OCI-LY3 (cell line): ENCODE data around the gene ZC3H7B.

Source experiments
- CTCF ChIP-seq: fragments of 200-600, 300-600 bp; sonication (generic); IDR thresholded peaks from 2 replicates; pipeline ENCODE4 v1.5.1; 2014; ENCODE audit warnings: antibody characterized with exemption, low read length, low read depth
- EZH2phosphoT487 ChIP-seq: fragments of 200-600 bp; shearing (Covaris generic); IDR thresholded peaks from 2 replicates; pipeline ENCODE4 v1.6.1; 2018; ENCODE audit warnings: antibody characterized with exemption, mixed run types, low read depth

GRCh38 chr22:41296826-41297667, 4.3 kb upstream of the ZC3H7B start:
- TF ChIP-seq CTCF (no peak), EZH2phosphoT487 (no peak)
